K562 (cell line): Measurements from ENCODE around the gene CLCNKA. TPM values are rescaled to one million over a fixed set of nuclear protein-coding genes. Genes with fewer than 3 reads are reported as not detected.
A peak's percentile ranks its signal among the peaks of the same experiment; 100 is the strongest.

Experiments used
- ARHGAP35 ChIP-seq: fragments of 450-650 bp; IDR thresholded peaks from 2 replicates; pipeline ENCODE4 v1.6.1; 2018; ENCODE audit not compliant: partially characterized antibody
- ATF7 ChIP-seq: fragments of 450-650 bp; IDR thresholded peaks from 2 replicates; pipeline ENCODE4 v1.7.1; 2014; ENCODE audit warnings: mild to moderate bottlenecking, moderate library complexity
- CC2D1A ChIP-seq: fragments of 450-650 bp; IDR thresholded peaks from 2 replicates; pipeline ENCODE4 v1.6.1; 2017; ENCODE audit warnings: mild to moderate bottlenecking
- CREB1 ChIP-seq, 2 experiments: sonication (generic) in 1 of 2; formaldehyde crosslinking in 1 of 2; IDR thresholded peaks; 2 replicates each; pipeline versions ENCODE4 v1.6.1 to v1.8.0; 2012 to 2022; ENCODE audit warnings: inconsistent platforms in 1 of 2, mild to moderate bottlenecking in 1 of 2, missing genetic modification reagents in 1 of 2, moderate library complexity in 1 of 2
- EGR1 ChIP-seq: fragments of 450-650 bp; conservative IDR thresholded peaks from 2 replicates; pipeline ENCODE4 v1.6.1; 2017; ENCODE audit warnings: mild to moderate bottlenecking
- FOS ChIP-seq: IDR thresholded peaks from 3 replicates; pipeline ENCODE4 v1.6.1; 2011; ENCODE audit not compliant: insufficient read length; ENCODE audit errors: extremely low read depth
- FOXA3 ChIP-seq, 2 experiments: fragments of 450-650 bp in 1 of 2; sonication (generic) in 1 of 2; formaldehyde crosslinking; IDR thresholded peaks in 1 of 2; conservative IDR thresholded peaks in 1 of 2; 2 replicates each; pipeline versions ENCODE4 v1.4.0 to v1.8.0; 2020 to 2022; ENCODE audit warnings: mild to moderate bottlenecking in 2 of 2, missing genetic modification reagents in 1 of 2
- FOXM1 ChIP-seq, 2 experiments: fragments of 450-650 bp in 1 of 2; sonication (generic) in 1 of 2; formaldehyde crosslinking in 1 of 2; IDR thresholded peaks; 2 replicates each; pipeline versions ENCODE4 v1.6.1 to v1.9.0; 2017 to 2022; ENCODE audit warnings: low read depth in 2 of 2, mild to moderate bottlenecking in 2 of 2, missing genetic modification reagents in 1 of 2, moderate library complexity in 1 of 2
- FUS ChIP-seq: fragments of 200-400 bp; formaldehyde crosslinking; optimal IDR thresholded peaks from 2 replicates; pipeline ENCODE3; 2017; ENCODE audit warnings: low read depth, low read length
- GTF2E2 ChIP-seq: fragments of 200-800 bp; sonication (Bioruptor generic); IDR thresholded peaks from 2 replicates; pipeline ENCODE4 v1.6.1; 2016; ENCODE audit warnings: missing genetic modification characterization, missing compliant biosample characterization
- HSF4 ChIP-seq: fragments of 250-450 bp; sonication (Bioruptor Pico); IDR thresholded peaks from 2 replicates; pipeline ENCODE4 v2.1.2; 2022; ENCODE audit warnings: mild to moderate bottlenecking, moderate library complexity, borderline replicate concordance
- KLF13 ChIP-seq: fragments of 450-650 bp; IDR thresholded peaks from 2 replicates; pipeline ENCODE4 v1.6.1; 2016; ENCODE audit warnings: missing genetic modification characterization, low read depth, mild to moderate bottlenecking, missing compliant biosample characterization, moderate library complexity, borderline replicate concordance
- MAFF ChIP-seq: IDR thresholded peaks from 2 replicates; pipeline ENCODE4 v1.6.1; 2012; ENCODE audit warnings: low read length, improper control_type of control experiment
- SMC3 ChIP-seq: conservative IDR thresholded peaks from 2 replicates; pipeline ENCODE4 v1.6.1; 2011; ENCODE audit warnings: low read depth, low read length, improper control_type of control experiment; ENCODE audit not compliant: insufficient read depth
- TAL1 ChIP-seq: fragments of 450-650 bp; IDR thresholded peaks from 2 replicates; pipeline ENCODE4 v1.6.1; 2016; ENCODE audit warnings: mild to moderate bottlenecking
- ZFP36 ChIP-seq: fragments of 150-350 bp; IDR thresholded peaks from 2 replicates; pipeline ENCODE4 v1.6.1; 2018; ENCODE audit warnings: low read length, low read depth; ENCODE audit not compliant: partially characterized antibody
- ZNF124 ChIP-seq: sonication (generic); formaldehyde crosslinking; IDR thresholded peaks from 2 replicates; pipeline ENCODE4 v1.8.1; 2022; ENCODE audit warnings: missing genetic modification reagents
- ZNF431 ChIP-seq: sonication (generic); formaldehyde crosslinking; IDR thresholded peaks from 2 replicates; pipeline ENCODE4 v1.8.0; 2022; ENCODE audit warnings: mild to moderate bottlenecking, missing genetic modification reagents
- ZNF668 ChIP-seq: fragments of 250-450 bp; sonication (Bioruptor Pico); IDR thresholded peaks from 2 replicates; pipeline ENCODE4 v1.8.0; 2022; ENCODE audit warnings: mild to moderate bottlenecking, inconsistent platforms
- polyA plus RNA-seq, 8 experiments: library from polyadenylated mRNA; depleted of rRNA in 4 of 8; stranded (reverse) in 5 of 8; unstranded in 3 of 8; fragments of >200 nt; fragmentation: Nextera tagmentation in 2 of 8; fragmentation: Illumina TruSeq in 1 of 8; extraction: Ambion mirVana in 2 of 8; extraction: Trizol in 1 of 8; gene quantifications; 2 replicates each; pipeline versions ENCODE4 v1.2.1 to v1.2.3, GENCODE V29; 2011 to 2014; ENCODE audit warnings: inconsistent platforms in 1 of 8, missing spikeins in 1 of 8
- total RNA-seq, 7 experiments: library from RNA; depleted of rRNA in 6 of 7; stranded (reverse); fragments of >200 nt in 6 of 7; fragmentation: Illumina TruSeq in 2 of 7; extraction: Trizol in 2 of 7; gene quantifications; 2 replicates each; pipeline versions ENCODE4 v1.2.1 to v1.2.3, GENCODE V29; 2011 to 2021; ENCODE audit warnings: low replicate concordance in 1 of 7
- TF ChIP-seq, protein P1 (sequence below): fragments of 450-650 bp; formaldehyde crosslinking; IDR thresholded peaks from 2 replicates; pipeline ENCODE4 v1.4.0; 2020; ENCODE audit warnings: mild to moderate bottlenecking, moderate library complexity
- TF ChIP-seq, protein P2 (sequence below), 2 experiments: fragments of 450-650 bp; IDR thresholded peaks; 2 replicates each; pipeline ENCODE4 v1.6.1; 2016
- TF ChIP-seq, protein P3 (sequence below): sonication (generic); formaldehyde crosslinking; IDR thresholded peaks from 2 replicates; pipeline ENCODE4 v1.8.0; 2022; ENCODE audit warnings: mild to moderate bottlenecking, missing genetic modification reagents

The CLCNKA gene
- total and polyA plus RNA-seq, 9 of the 15 experiments (the other 6 are each of a cell fraction or from before 2014, with no cell fraction given): 0.03 to 0.37 (median 0.10) TPM; not detected in 3

DNA sequence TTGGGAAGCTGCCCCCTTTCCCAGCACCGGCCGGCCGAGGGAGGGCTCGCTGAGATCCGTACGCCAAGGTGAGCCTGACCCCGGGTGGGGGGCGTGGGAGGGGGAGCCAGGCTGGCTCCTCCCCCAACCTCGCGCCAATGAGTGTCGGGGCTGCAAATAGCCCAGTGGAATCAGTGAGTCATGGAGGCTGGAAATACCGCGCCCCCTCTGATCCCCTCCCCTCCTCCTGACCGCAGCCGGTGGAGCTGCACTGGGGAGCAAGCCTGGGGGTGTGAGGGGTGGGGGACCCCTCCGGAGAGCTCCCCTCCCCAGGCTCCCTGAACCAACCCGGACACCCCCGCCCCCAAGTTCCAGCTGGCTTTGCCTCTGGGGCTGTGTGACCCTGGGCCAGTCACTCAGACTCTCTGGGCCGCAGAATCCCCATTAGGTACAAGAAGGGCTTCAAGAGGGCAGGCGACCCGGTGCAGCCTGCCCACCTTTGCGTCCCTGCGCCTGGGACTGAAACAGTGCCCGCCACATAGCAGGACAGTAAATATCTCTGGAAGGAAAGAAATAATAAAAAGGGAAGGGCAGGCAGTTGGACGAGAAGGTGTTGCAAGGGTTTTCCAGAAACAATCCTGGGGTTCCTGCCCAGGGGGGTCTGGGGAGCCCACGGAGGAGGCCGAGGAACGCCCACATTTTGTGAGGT, 8.5 kb upstream of the CLCNKA start (continued):
- TF ChIP-seq, protein P1, sequence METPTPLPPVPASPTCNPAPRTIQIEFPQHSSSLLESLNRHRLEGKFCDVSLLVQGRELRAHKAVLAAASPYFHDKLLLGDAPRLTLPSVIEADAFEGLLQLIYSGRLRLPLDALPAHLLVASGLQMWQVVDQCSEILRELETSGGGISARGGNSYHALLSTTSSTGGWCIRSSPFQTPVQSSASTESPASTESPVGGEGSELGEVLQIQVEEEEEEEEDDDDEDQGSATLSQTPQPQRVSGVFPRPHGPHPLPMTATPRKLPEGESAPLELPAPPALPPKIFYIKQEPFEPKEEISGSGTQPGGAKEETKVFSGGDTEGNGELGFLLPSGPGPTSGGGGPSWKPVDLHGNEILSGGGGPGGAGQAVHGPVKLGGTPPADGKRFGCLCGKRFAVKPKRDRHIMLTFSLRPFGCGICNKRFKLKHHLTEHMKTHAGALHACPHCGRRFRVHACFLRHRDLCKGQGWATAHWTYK (CRISPR knock-in tag): peak; percentile 27; the same call in 1 of the 2 replicates
- TF ChIP-seq ARHGAP35 (no peak), CC2D1A (peak; percentile 40; the same call in 1 of the 2 replicates), KLF13 (no peak), HSF4 (0 out of 2 replicates have a peak, but pooled peaks have one; percentile 19), ZNF124 (CRISPR knock-in tag) (no peak), ZNF431 (CRISPR knock-in tag) (no peak), ATF7 (peak; percentile 76; the same call in 1 of the 2 replicates), FOXA3 (CRISPR knock-in tag; conservative IDR thresholded peaks at IDR 0.05 in 1 of 2, IDR thresholded peaks at IDR 0.05 in 1 of 2) (no peak), GTF2E2 (0 out of 2 replicates have a peak, but pooled peaks have one; percentile 8), MAFF (no peak), FOS (peak; percentile 54), SMC3 (no peak), ZFP36 (peak; percentile 96), ZNF668 (no peak), FOXM1 (IDR thresholded peaks at IDR 0.05; ENCODE audit: low read depth) (peak; percentile 44; the same call in 1 of the 2 replicates), FOXM1 (CRISPR knock-in tag; IDR thresholded peaks at IDR 0.05; ENCODE audit: low read depth) (no peak), TAL1 (no peak), CREB1 (IDR thresholded peaks at IDR 0.05) (no peak), CREB1 (CRISPR knock-in tag; IDR thresholded peaks at IDR 0.05) (0 out of 2 replicates have a peak, but pooled peaks have one; percentile 42), EGR1 (peak; percentile 62), FUS (no peak)
- TF ChIP-seq, protein P2, sequence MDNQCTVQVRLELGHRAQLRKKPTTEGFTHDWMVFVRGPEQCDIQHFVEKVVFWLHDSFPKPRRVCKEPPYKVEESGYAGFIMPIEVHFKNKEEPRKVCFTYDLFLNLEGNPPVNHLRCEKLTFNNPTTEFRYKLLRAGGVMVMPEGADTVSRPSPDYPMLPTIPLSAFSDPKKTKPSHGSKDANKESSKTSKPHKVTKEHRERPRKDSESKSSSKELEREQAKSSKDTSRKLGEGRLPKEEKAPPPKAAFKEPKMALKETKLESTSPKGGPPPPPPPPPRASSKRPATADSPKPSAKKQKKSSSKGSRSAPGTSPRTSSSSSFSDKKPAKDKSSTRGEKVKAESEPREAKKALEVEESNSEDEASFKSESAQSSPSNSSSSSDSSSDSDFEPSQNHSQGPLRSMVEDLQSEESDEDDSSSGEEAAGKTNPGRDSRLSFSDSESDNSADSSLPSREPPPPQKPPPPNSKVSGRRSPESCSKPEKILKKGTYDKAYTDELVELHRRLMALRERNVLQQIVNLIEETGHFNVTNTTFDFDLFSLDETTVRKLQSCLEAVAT (IDR thresholded peaks at IDR 0.05): peak in 1 of 2 experiments; percentile 78; a peak in 2 of 4 replicates
- TF ChIP-seq, protein P3, sequence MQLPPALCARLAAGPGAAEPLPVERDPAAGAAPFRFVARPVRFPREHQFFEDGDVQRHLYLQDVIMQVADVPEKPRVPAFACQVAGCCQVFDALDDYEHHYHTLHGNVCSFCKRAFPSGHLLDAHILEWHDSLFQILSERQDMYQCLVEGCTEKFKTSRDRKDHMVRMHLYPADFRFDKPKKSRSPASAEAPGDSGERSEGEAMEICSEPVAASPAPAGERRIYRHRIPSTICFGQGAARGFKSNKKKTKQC (CRISPR knock-in tag): no peak
